ENCODE measurements around the gene ZNRF3. TPM values are rescaled to one million over a fixed set of nuclear protein-coding genes. Genes with fewer than 3 reads are reported as not detected.

Gene ZNRF3
- polyA plus RNA-seq, 1 donor (not counting 4 experiments of a cell fraction or from before 2014, with no cell fraction given), result 2.6 TPM

- H3K9ac ChIP-seq (ENCODE audit: control insufficient read depth, extremely low read depth, insufficient read depth, low read length), result no peak overlapping the region
- H3K27ac ChIP-seq (ENCODE audit: control insufficient read depth, insufficient read depth, low read length), result no peak overlapping the region
- no peaks in the 10 kb centered on the region for H4K20me1 ChIP-seq (ENCODE audit: control insufficient read depth, extremely low read depth, insufficient read depth, low read length)
- FAIRE-seq (no peak), DNase-seq (ENCODE audit: low read depth, low spot score) (no peak)
- H3K4me3 ChIP-seq (ENCODE audit: control insufficient read depth in 2 of 3, extremely low read depth in 1 of 3, insufficient read depth in 2 of 3, low read depth in 1 of 3, low read length in 3 of 3), result no peak overlapping the region
- no peak overlapping the region for H3K4me2 ChIP-seq (ENCODE audit: control insufficient read depth, extremely low read depth, insufficient read depth, low read depth, low read length)
- H3K9me1 ChIP-seq (ENCODE audit: control insufficient read depth, extremely low read depth, insufficient read depth, low read length), result no peaks in the 10 kb centered on the region
- H3K4me1 ChIP-seq (ENCODE audit: control insufficient read depth, extremely low read depth, insufficient read depth, low read length), result peaks cover 2% of the 10 kb centered on the region
- no peaks in the 10 kb centered on the region for H3K27me3 ChIP-seq (ENCODE audit: control insufficient read depth, extremely low read depth, insufficient read depth, low read length)
- no peaks in the 10 kb centered on the region for H3K9me3 ChIP-seq (ENCODE audit: control insufficient read depth, low read depth, low read length)
- dilution Hi-C loops (cut with MboI; ENCODE audit: extremely low pct_ligation_motif_present, low sequenced_read_pairs), result no loop called here
- no peaks in the 10 kb centered on the region for H3K36me3 ChIP-seq (ENCODE audit: control insufficient read depth in 2 of 2, extremely low read depth in 1 of 2, insufficient read depth in 2 of 2, low read length in 2 of 2)
- TF ChIP-seq CTCF (optimal IDR thresholded peaks at IDR 0.05 in 1 of 3, IDR thresholded peaks at IDR 0.05 in 1 of 3, conservative IDR thresholded peaks at IDR 0.05 in 1 of 3; ENCODE audit: extremely low read depth in 1 of 3, insufficient read depth in 2 of 3, low read length in 3 of 3), result no peak
- no peak for TF ChIP-seq EZH2 (IDR thresholded peaks at IDR 0.05; ENCODE audit: low read length)
- H3K79me2 ChIP-seq (ENCODE audit: control insufficient read depth, insufficient read depth, low read length), result no peaks in the 10 kb centered on the region
- no peak overlapping the region for H2AFZ ChIP-seq (ENCODE audit: control insufficient read depth, low read length)
Measured at GRCh38 chr22:29083933-29084591, 200.7 kb downstream of the ZNRF3 start.

GRCh38 chr22:29087012-29087411 lies 203.6 kb downstream of the ZNRF3 start:
- Histone ChIP-seq H3K27ac (ENCODE audit: control insufficient read depth, insufficient read depth, low read length) (no peak overlapping the region), H3K9me1 (ENCODE audit: control insufficient read depth, extremely low read depth, insufficient read depth, low read length) (no peaks in the 10 kb centered on the region), H3K4me2 (ENCODE audit: control insufficient read depth, extremely low read depth, insufficient read depth, low read depth, low read length) (no peak overlapping the region), H3K79me2 (ENCODE audit: control insufficient read depth, insufficient read depth, low read length) (no peaks in the 10 kb centered on the region), H3K4me1 (ENCODE audit: control insufficient read depth, extremely low read depth, insufficient read depth, low read length) (peaks cover 2% of the 10 kb centered on the region), H3K9me3 (ENCODE audit: control insufficient read depth, low read depth, low read length) (no peaks in the 10 kb centered on the region), H4K20me1 (ENCODE audit: control insufficient read depth, extremely low read depth, insufficient read depth, low read length) (no peaks in the 10 kb centered on the region), H3K9ac (ENCODE audit: control insufficient read depth, extremely low read depth, insufficient read depth, low read length) (no peak overlapping the region), H2AFZ (ENCODE audit: control insufficient read depth, low read length) (no peak overlapping the region), H3K4me3 (ENCODE audit: control insufficient read depth in 2 of 3, extremely low read depth in 1 of 3, insufficient read depth in 2 of 3, low read depth in 1 of 3, low read length in 3 of 3) (no peak overlapping the region), H3K36me3 (ENCODE audit: control insufficient read depth in 2 of 2, extremely low read depth in 1 of 2, insufficient read depth in 2 of 2, low read length in 2 of 2) (no peaks in the 10 kb centered on the region), H3K27me3 (ENCODE audit: control insufficient read depth, extremely low read depth, insufficient read depth, low read length) (no peaks in the 10 kb centered on the region)
- FAIRE-seq (no peak), DNase-seq (ENCODE audit: low read depth, low spot score) (no peak)
- TF ChIP-seq CTCF (optimal IDR thresholded peaks at IDR 0.05 in 1 of 3, IDR thresholded peaks at IDR 0.05 in 1 of 3, conservative IDR thresholded peaks at IDR 0.05 in 1 of 3; ENCODE audit: extremely low read depth in 1 of 3, insufficient read depth in 2 of 3, low read length in 3 of 3) (no peak), EZH2 (IDR thresholded peaks at IDR 0.05; ENCODE audit: low read length) (no peak)
- dilution Hi-C loops (cut with MboI; ENCODE audit: extremely low pct_ligation_motif_present, low sequenced_read_pairs), result no loop called here
